Mesendoderm (in vitro differentiated cells): ENCODE results near the gene KIF20B.

Source experiments
- DNase-seq: peaks from one replicate; pipeline ENCODE4 v3.0.0; 2013
- H2AK5ac ChIP-seq: 2 replicates; pipeline ENCODE4 v1.6.1; 2013; ENCODE audit warnings: low read length, inconsistent platforms
- H2BK120ac ChIP-seq: 2 replicates; pipeline ENCODE4 v1.6.1; 2013; ENCODE audit warnings: low read depth, mild to moderate bottlenecking, low read length, moderate library complexity, mixed read lengths
- H2BK15ac ChIP-seq: replicated peaks from 2 replicates; pipeline ENCODE4 v1.6.1; 2013; ENCODE audit warnings: low read depth, mild to moderate bottlenecking, moderate library complexity
- H2BK5ac ChIP-seq: 2 replicates; pipeline ENCODE4 v1.6.1; 2013; ENCODE audit warnings: low read length, inconsistent platforms
- H3K18ac ChIP-seq: 2 replicates; pipeline ENCODE4 v1.6.1; 2013; ENCODE audit warnings: mild to moderate bottlenecking, low read length, mixed read lengths
- H3K23ac ChIP-seq: one replicate; pipeline ENCODE4 v1.6.1; 2013; ENCODE audit warnings: low read length
- H3K27ac ChIP-seq: 2 replicates; pipeline ENCODE4 v1.5.1; 2013; ENCODE audit warnings: low read depth, mild to moderate bottlenecking, inconsistent platforms, low read length, moderate library complexity
- H3K27me3 ChIP-seq: 2 replicates; pipeline ENCODE4 v1.6.1; 2013; ENCODE audit warnings: low read length, control low read depth, mild to moderate bottlenecking, inconsistent platforms; ENCODE audit not compliant: insufficient read depth, poor library complexity
- H3K36me3 ChIP-seq: 2 replicates; pipeline ENCODE4 v1.6.1; 2013; ENCODE audit warnings: low read length, inconsistent platforms; ENCODE audit not compliant: control insufficient read depth, insufficient read depth
- H3K4ac ChIP-seq: one replicate; pipeline ENCODE4 v1.6.1; 2013; ENCODE audit warnings: low read depth, mild to moderate bottlenecking, low read length, moderate library complexity
- H3K4me1 ChIP-seq: 2 replicates; pipeline ENCODE4 v1.6.1; 2013; ENCODE audit warnings: low read depth, low read length, inconsistent platforms; ENCODE audit not compliant: control insufficient read depth
- H3K4me2 ChIP-seq: 2 replicates; pipeline ENCODE4 v1.6.1; 2013; ENCODE audit warnings: low read length
- H3K4me3 ChIP-seq: 2 replicates; pipeline ENCODE4 v1.5.1; 2013; ENCODE audit warnings: mild to moderate bottlenecking, low read length
- H3K56ac ChIP-seq: one replicate; pipeline ENCODE4 v1.6.1; 2013; ENCODE audit warnings: low read length
- H3K79me1 ChIP-seq: 2 replicates; pipeline ENCODE4 v1.6.1; 2013; ENCODE audit warnings: low read length, inconsistent platforms
- H3K79me2 ChIP-seq: 2 replicates; pipeline ENCODE4 v1.6.1; 2013; ENCODE audit warnings: mild to moderate bottlenecking, low read length; ENCODE audit not compliant: control insufficient read depth, insufficient read depth
- H3K9ac ChIP-seq: 2 replicates; pipeline ENCODE4 v1.6.1; 2013; ENCODE audit warnings: low read length, inconsistent platforms
- H4K5ac ChIP-seq: one replicate; pipeline ENCODE4 v1.6.1; 2013; ENCODE audit warnings: low read length
- H4K8ac ChIP-seq: one replicate; pipeline ENCODE4 v1.6.1; 2013; ENCODE audit warnings: low read depth, mild to moderate bottlenecking, control low read depth, low read length, moderate library complexity
- WGBS: extraction: QIAGEN DNeasy Blood & Tissue Kit; methylation state at CpG from one replicate; pipeline ENCODE4 v1.1.7; 2013; ENCODE audit warnings: low lambda C conversion rate, missing lambda C conversion rate; ENCODE audit not compliant: insufficient coverage; ENCODE audit errors: extremely low coverage; 5-methylcytosine and 5-hydroxymethylcytosine counted together

KIF20B gene

DNA sequence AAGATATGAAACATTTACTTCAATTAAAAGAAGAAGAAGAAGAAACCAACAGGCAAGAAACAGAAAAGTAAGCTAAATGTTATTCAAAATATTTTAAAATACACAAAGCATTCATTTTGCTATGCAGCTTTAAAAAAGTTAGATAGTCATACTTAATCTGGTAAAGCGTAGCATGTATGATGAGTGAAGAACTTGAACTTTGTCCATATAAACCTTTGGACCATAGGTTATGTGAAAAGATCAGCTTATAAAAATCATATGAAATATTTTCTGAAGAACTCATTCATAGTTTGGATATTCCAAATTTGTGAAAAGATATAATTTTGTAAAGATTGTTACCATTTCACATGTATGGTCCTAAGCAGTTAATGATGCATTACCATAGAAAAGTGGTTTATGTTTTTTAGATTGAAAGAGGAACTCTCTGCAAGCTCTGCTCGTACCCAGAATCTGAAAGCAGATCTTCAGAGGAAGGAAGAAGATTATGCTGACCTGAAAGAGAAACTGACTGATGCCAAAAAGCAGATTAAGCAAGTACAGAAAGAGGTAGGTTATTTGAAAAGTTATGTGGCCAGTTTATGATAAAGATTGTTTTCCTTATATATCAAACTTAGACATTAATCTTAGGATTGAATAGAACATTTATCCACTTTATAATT, 37.3 kb downstream of the KIF20B start:
- Histone ChIP-seq H3K79me1 (no peaks in the 10 kb centered on the region), H3K18ac (no peak overlapping the region), H2AK5ac (no peak overlapping the region), H3K9ac (no peak overlapping the region), H4K5ac (no peak overlapping the region), H2BK5ac (no peak overlapping the region), H3K4me3 (no peak overlapping the region), H3K79me2 (no peaks in the 10 kb centered on the region), H3K36me3 (no peaks in the 10 kb centered on the region), H2BK15ac (no peak overlapping the region), H3K4me1 (no peaks in the 10 kb centered on the region), H3K27ac (no peak overlapping the region), H3K56ac (no peak overlapping the region), H2BK120ac (no peak overlapping the region), H4K8ac (no peak overlapping the region), H3K27me3 (no peaks in the 10 kb centered on the region), H3K4me2 (no peak overlapping the region), H3K23ac (no peak overlapping the region), H3K4ac (no peak overlapping the region)
- WGBS = no CpG with 5 or more reads among the region's 2 CpGs
- no peak for DNase-seq

DNA sequence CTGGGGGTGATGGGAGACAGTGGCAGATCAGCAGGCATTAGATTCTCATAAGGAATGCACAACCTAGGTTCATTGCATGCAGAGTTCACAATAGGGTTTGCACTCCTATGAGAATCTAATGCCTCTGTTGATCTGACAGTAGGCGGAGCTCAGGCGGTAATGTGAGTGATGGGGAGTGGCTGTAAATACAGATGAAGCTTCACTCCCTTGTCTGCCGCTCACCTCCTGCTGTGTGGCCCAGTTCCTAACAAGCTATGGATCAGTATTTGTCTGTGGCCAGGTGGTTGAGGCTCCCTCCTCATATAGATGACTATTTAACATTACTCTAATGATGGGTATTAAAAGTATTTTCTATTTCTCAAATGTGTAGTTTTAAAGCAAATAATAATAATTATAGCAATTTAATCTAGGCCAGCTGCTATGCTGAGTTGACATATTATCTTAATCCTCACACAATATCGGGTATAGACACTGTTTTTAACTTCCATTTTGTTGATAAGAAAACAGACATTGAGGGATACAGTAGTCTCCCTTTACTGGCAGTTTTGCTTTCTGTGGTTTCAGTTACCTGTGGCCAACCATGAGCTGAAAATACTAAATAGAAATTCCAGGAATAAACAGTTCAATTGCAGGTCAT, 39.9 kb downstream of the KIF20B start:
- H4K8ac ChIP-seq = no peak overlapping the region
- H3K79me2 ChIP-seq = no peaks in the 10 kb centered on the region
- H3K27me3 ChIP-seq = no peaks in the 10 kb centered on the region
- no peak overlapping the region for H2BK120ac ChIP-seq
- no peak overlapping the region for H3K9ac ChIP-seq
- WGBS = no CpG with 5 or more reads among the region's 4 CpGs
- no peaks in the 10 kb centered on the region for H3K4me1 ChIP-seq
- no peak overlapping the region for H2AK5ac ChIP-seq
- DNase-seq = peak; percentile 37
- H4K5ac ChIP-seq = no peak overlapping the region
- no peak overlapping the region for H3K4me3 ChIP-seq
- no peak overlapping the region for H3K4me2 ChIP-seq
- H3K4ac ChIP-seq = no peak overlapping the region
- H3K56ac ChIP-seq = no peak overlapping the region
- no peaks in the 10 kb centered on the region for H3K79me1 ChIP-seq
- H3K18ac ChIP-seq = no peak overlapping the region
- H2BK15ac ChIP-seq = no peak overlapping the region
- peaks cover under 1% of the 10 kb centered on the region for H3K36me3 ChIP-seq
- no peak overlapping the region for H3K23ac ChIP-seq
- H3K27ac ChIP-seq = no peak overlapping the region
- no peak overlapping the region for H2BK5ac ChIP-seq

- no CpG with 5 or more reads among the region's 1 CpG for WGBS
- DNase-seq = no peak
- H3K36me3 ChIP-seq = peaks cover 2% of the 10 kb centered on the region
These were observed 42.6 kb downstream of the KIF20B start for GRCh38 chr10:89744026-89744425.

DNA sequence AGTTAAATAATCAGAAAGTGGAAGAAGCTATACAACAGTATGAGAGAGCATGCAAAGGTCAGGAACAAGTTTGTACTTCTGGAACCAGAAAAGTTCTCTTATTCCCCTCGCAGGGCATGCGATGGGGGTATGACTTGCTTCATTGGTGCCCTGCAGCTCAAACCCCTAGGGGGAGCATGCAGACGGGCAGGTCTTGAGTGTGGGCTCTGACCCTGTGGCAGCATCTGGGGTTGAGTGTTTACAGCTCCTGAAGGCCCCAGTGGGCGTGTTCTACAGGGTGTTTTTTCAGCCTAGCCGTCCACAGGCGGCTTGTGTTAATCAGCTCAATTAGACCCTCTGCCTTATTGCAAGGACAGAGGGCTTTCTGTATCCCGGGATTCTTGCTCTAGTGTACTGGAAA, 44.5 kb downstream of the KIF20B start:
- no peak overlapping the region for H3K23ac ChIP-seq
- WGBS = no CpG with 5 or more reads among the region's 7 CpGs
- no peak overlapping the region for H2BK120ac ChIP-seq
- H3K79me2 ChIP-seq = no peaks in the 10 kb centered on the region
- H3K79me1 ChIP-seq = no peaks in the 10 kb centered on the region
- H3K4me1 ChIP-seq = no peaks in the 10 kb centered on the region
- H3K18ac ChIP-seq = no peak overlapping the region
- no peak overlapping the region for H2BK5ac ChIP-seq
- peak; percentile 20 for DNase-seq
- H3K4me2 ChIP-seq = no peak overlapping the region
- no peak overlapping the region for H3K56ac ChIP-seq
- H3K27me3 ChIP-seq = no peaks in the 10 kb centered on the region
- no peak overlapping the region for H4K5ac ChIP-seq
- H3K4me3 ChIP-seq = no peak overlapping the region
- H3K36me3 ChIP-seq = peaks cover 2% of the 10 kb centered on the region
- H3K4ac ChIP-seq = no peak overlapping the region
- no peak overlapping the region for H3K9ac ChIP-seq
- H2BK15ac ChIP-seq = no peak overlapping the region
- H4K8ac ChIP-seq = no peak overlapping the region
- no peak overlapping the region for H3K27ac ChIP-seq
- no peak overlapping the region for H2AK5ac ChIP-seq

More at GRCh38 chr10:89744026-89744425, 42.6 kb downstream of the KIF20B start:
- Histone ChIP-seq H3K27me3 (no peaks in the 10 kb centered on the region), H3K56ac (no peak overlapping the region), H3K27ac (no peak overlapping the region), H4K5ac (no peak overlapping the region), H3K9ac (no peak overlapping the region), H2AK5ac (no peak overlapping the region), H3K4me3 (no peak overlapping the region), H2BK120ac (no peak overlapping the region), H3K4ac (no peak overlapping the region), H4K8ac (no peak overlapping the region), H3K4me1 (no peaks in the 10 kb centered on the region), H3K4me2 (no peak overlapping the region), H3K23ac (no peak overlapping the region), H3K18ac (no peak overlapping the region), H3K79me1 (no peaks in the 10 kb centered on the region), H2BK15ac (no peak overlapping the region), H2BK5ac (no peak overlapping the region), H3K79me2 (no peaks in the 10 kb centered on the region)

GRCh38 chr10:89750441-89750840, 49.1 kb downstream of the KIF20B start:
- H3K4me1 ChIP-seq = no peaks in the 10 kb centered on the region
- no peak overlapping the region for H3K23ac ChIP-seq
- no peak overlapping the region for H2BK120ac ChIP-seq
- no peak overlapping the region for H3K56ac ChIP-seq
- H3K36me3 ChIP-seq = peaks cover 2% of the 10 kb centered on the region
- no peak overlapping the region for H4K5ac ChIP-seq
- no peak overlapping the region for H3K27ac ChIP-seq
- H3K9ac ChIP-seq = no peak overlapping the region
- no peak overlapping the region for H4K8ac ChIP-seq
- H2AK5ac ChIP-seq = no peak overlapping the region
- H3K79me1 ChIP-seq = no peaks in the 10 kb centered on the region
- H3K4ac ChIP-seq = no peak overlapping the region
- no peak overlapping the region for H3K4me3 ChIP-seq
- DNase-seq = no peak
- no CpG with 5 or more reads among the region's 1 CpG for WGBS
- H3K18ac ChIP-seq = no peak overlapping the region
- no peaks in the 10 kb centered on the region for H3K79me2 ChIP-seq
- no peak overlapping the region for H2BK15ac ChIP-seq
- H3K27me3 ChIP-seq = no peaks in the 10 kb centered on the region
- H2BK5ac ChIP-seq = no peak overlapping the region
- H3K4me2 ChIP-seq = no peak overlapping the region

- no CpG with 5 or more reads among the region's 2 CpGs for WGBS
- Histone ChIP-seq H3K79me2 (no peaks in the 10 kb centered on the region), H2BK120ac (no peak overlapping the region), H3K4ac (no peak overlapping the region), H3K4me2 (no peak overlapping the region), H3K27me3 (no peaks in the 10 kb centered on the region), H4K5ac (no peak overlapping the region), H3K18ac (no peak overlapping the region), H3K36me3 (peaks cover 1% of the 10 kb centered on the region), H3K27ac (no peak overlapping the region), H3K56ac (no peak overlapping the region), H3K4me3 (no peak overlapping the region), H2AK5ac (no peak overlapping the region), H2BK15ac (no peak overlapping the region), H4K8ac (no peak overlapping the region), H3K79me1 (no peaks in the 10 kb centered on the region), H2BK5ac (no peak overlapping the region), H3K4me1 (no peaks in the 10 kb centered on the region), H3K23ac (no peak overlapping the region), H3K9ac (no peak overlapping the region)
- DNase-seq = no peak
These were observed 54.0 kb downstream of the KIF20B start for GRCh38 chr10:89755374-89755773.
